ENCODE data around the gene SALL4. TPM values are rescaled to one million over a fixed set of nuclear protein-coding genes. Genes with fewer than 3 reads are reported as not detected.

Gene SALL4
- total RNA-seq, 1 donor from 2014 or later: 0.25 TPM

GRCh38 chr20:51833326-51833725 is 31.0 kb upstream of the SALL4 start:
- no peak for DNase-seq
- no peak for TF ChIP-seq CTCF (IDR thresholded peaks at IDR 0.05; ENCODE audit: borderline replicate concordance)
- no peaks in the 10 kb centered on the region for H3K4me1 ChIP-seq
- H3K36me3 ChIP-seq: no peaks in the 10 kb centered on the region
- peaks cover 13% of the 10 kb centered on the region for H3K27me3 ChIP-seq (ENCODE audit: low read depth)
- H3K27ac ChIP-seq (replicated peaks): no peak overlapping the region
- intact Hi-C loops (cut with micrococcal nuclease): no loop called here
- no peak overlapping the region for H3K4me3 ChIP-seq
- H3K9me3 ChIP-seq (replicated peaks): no peaks in the 10 kb centered on the region

- H3K27ac ChIP-seq (replicated peaks): no peak overlapping the region
- H3K4me1 ChIP-seq: no peaks in the 10 kb centered on the region
- intact Hi-C loops (cut with micrococcal nuclease): no loop called here
- no peaks in the 10 kb centered on the region for H3K9me3 ChIP-seq (replicated peaks)
- peaks cover 9% of the 10 kb centered on the region for H3K27me3 ChIP-seq (ENCODE audit: low read depth)
- no peak overlapping the region for H3K4me3 ChIP-seq
- H3K36me3 ChIP-seq: no peaks in the 10 kb centered on the region
- no peak for TF ChIP-seq CTCF (IDR thresholded peaks at IDR 0.05; ENCODE audit: borderline replicate concordance)
- no peak for DNase-seq
Measured at GRCh38 chr20:51832276-51832675, 30.0 kb upstream of the SALL4 start.

DNA sequence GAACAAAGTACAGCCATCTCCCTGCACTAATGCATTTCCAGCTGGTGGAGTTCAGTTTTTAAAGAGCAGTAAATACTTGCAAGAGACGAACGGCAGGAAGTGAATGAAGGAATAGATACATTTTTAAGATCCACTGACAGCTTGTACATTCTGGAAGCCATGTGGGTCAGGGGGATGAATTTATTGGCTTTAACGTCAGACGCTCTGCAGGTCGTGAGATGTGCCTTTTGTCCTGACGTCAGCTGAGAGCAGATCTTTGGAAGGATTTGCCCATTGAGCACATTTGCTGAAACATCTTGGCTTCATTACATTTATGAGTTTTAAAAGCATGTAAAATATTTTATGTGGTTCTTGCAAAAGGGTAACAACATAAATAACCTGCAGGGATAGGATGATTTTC is 29.5 kb upstream of the SALL4 start:
- no peaks in the 10 kb centered on the region for H3K9me3 ChIP-seq (replicated peaks)
- no peak for TF ChIP-seq CTCF (IDR thresholded peaks at IDR 0.05; ENCODE audit: borderline replicate concordance)
- H3K27me3 ChIP-seq (ENCODE audit: low read depth): peaks cover 13% of the 10 kb centered on the region
- H3K4me1 ChIP-seq: no peaks in the 10 kb centered on the region
- H3K36me3 ChIP-seq: no peaks in the 10 kb centered on the region
- intact Hi-C loops (cut with micrococcal nuclease): no loop called here
- no peak for DNase-seq
- H3K27ac ChIP-seq (replicated peaks): no peak overlapping the region
- H3K4me3 ChIP-seq: no peak overlapping the region

GRCh38 chr20:51830538-51830937 is 28.2 kb upstream of the SALL4 start:
- Histone ChIP-seq H3K9me3 (replicated peaks) (no peaks in the 10 kb centered on the region), H3K36me3 (no peaks in the 10 kb centered on the region), H3K4me1 (no peaks in the 10 kb centered on the region), H3K27me3 (ENCODE audit: low read depth) (peaks cover 15% of the 10 kb centered on the region), H3K27ac (replicated peaks) (no peak overlapping the region), H3K4me3 (no peak overlapping the region)
- TF ChIP-seq CTCF (IDR thresholded peaks at IDR 0.05; ENCODE audit: borderline replicate concordance): no peak
- intact Hi-C loops (cut with micrococcal nuclease): no loop called here
- no peak for DNase-seq

DNA sequence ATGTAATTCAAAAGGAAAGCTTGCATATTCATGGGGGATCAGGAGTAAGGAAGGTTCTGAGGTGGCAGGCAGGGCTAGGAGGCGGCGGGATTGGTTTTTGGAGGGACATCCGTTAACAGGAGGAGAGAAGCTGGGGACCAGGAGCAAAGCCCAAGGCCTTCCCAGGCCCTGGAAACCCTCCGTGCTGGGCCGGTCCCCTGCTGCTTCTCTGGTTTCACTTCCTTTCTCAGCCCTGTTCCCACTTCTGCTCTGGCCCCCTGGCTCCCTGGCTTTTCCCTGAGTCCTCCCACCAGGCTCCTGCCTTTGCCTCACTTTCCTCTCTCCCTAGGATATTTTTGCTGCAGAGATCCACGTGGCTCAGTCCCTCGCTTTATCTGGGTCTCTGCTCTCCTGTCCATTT is 26.4 kb upstream of the SALL4 start:
- Histone ChIP-seq H3K36me3 (no peaks in the 10 kb centered on the region), H3K9me3 (replicated peaks) (no peaks in the 10 kb centered on the region), H3K27ac (replicated peaks) (no peak overlapping the region), H3K4me3 (no peak overlapping the region), H3K27me3 (ENCODE audit: low read depth) (peaks cover 15% of the 10 kb centered on the region), H3K4me1 (no peaks in the 10 kb centered on the region)
- intact Hi-C loops (cut with micrococcal nuclease): no loop called here
- no peak for TF ChIP-seq CTCF (IDR thresholded peaks at IDR 0.05; ENCODE audit: borderline replicate concordance)
- DNase-seq: no peak

DNA sequence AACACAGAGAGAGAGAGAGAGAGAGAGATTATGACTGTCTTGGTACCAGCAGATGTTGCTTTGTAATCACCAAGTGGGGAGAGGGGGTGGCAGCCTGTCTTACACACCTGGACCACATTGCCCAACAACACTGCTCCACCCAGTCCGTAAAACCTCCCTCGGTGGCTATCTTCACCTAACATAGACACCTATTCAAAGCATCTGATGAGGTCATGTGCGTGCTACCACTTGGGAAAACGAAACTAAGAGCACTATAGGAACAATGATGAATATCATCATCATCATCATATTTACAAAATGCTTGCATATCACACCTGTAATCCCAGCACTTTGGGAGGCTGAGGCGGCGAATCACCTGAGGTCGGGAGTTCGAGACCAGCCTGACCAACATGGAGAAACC is 24.1 kb upstream of the SALL4 start:
- no peak for TF ChIP-seq CTCF (IDR thresholded peaks at IDR 0.05; ENCODE audit: borderline replicate concordance)
- Histone ChIP-seq H3K27me3 (ENCODE audit: low read depth) (peaks cover 21% of the 10 kb centered on the region), H3K9me3 (replicated peaks) (no peaks in the 10 kb centered on the region), H3K27ac (replicated peaks) (no peak overlapping the region), H3K36me3 (no peaks in the 10 kb centered on the region), H3K4me1 (no peaks in the 10 kb centered on the region), H3K4me3 (no peak overlapping the region)
- no peak for DNase-seq
- intact Hi-C loops (cut with micrococcal nuclease): no loop called here

Measured in left ventricle myocardium inferior (tissue), 1 donor.